Measurements from ENCODE around the gene GRIA1. TPM values are rescaled to one million over a fixed set of nuclear protein-coding genes. Genes with fewer than 3 reads are reported as not detected.

The GRIA1 gene
- total RNA-seq, 4 donors from 2014 or later: 1.7 TPM; not detected in 3

- H3K36me3 ChIP-seq: no peaks in the 10 kb centered on the region
- no peaks in the 10 kb centered on the region for H3K4me1 ChIP-seq
- H3K27ac ChIP-seq: no peak overlapping the region
- no peak overlapping the region for H3K4me3 ChIP-seq
- TF ChIP-seq CTCF (IDR thresholded peaks at IDR 0.05) (no peak), POLR2A (IDR thresholded peaks at IDR 0.05) (no peak)
- H3K9me3 ChIP-seq: no peaks in the 10 kb centered on the region
- H3K27me3 ChIP-seq: no peaks in the 10 kb centered on the region
- no peak for DNase-seq
These were observed 138.8 kb downstream of the GRIA1 start for GRCh38 chr5:153629027-153629895.

- DNase-seq: no peak
- H3K36me3 ChIP-seq: no peaks in the 10 kb centered on the region
- no peaks in the 10 kb centered on the region for H3K27me3 ChIP-seq
- no peaks in the 10 kb centered on the region for H3K4me1 ChIP-seq
- H3K4me3 ChIP-seq: no peak overlapping the region
- no peak overlapping the region for H3K27ac ChIP-seq
- TF ChIP-seq POLR2A (IDR thresholded peaks at IDR 0.05): no peak
- TF ChIP-seq CTCF (IDR thresholded peaks at IDR 0.05): no peak
- H3K9me3 ChIP-seq: no peaks in the 10 kb centered on the region
These were observed 140.1 kb downstream of the GRIA1 start for GRCh38 chr5:153630546-153630945.

GRCh38 chr5:153632748-153633290 is 142.3 kb downstream of the GRIA1 start:
- DNase-seq: no peak
- no peaks in the 10 kb centered on the region for H3K9me3 ChIP-seq
- no peaks in the 10 kb centered on the region for H3K27me3 ChIP-seq
- no peak overlapping the region for H3K27ac ChIP-seq
- no peaks in the 10 kb centered on the region for H3K36me3 ChIP-seq
- no peak overlapping the region for H3K4me3 ChIP-seq
- H3K4me1 ChIP-seq: no peaks in the 10 kb centered on the region
- no peak for TF ChIP-seq POLR2A (IDR thresholded peaks at IDR 0.05)
- no peak for TF ChIP-seq CTCF (IDR thresholded peaks at IDR 0.05)

GRCh38 chr5:153636670-153637451 is 146.4 kb downstream of the GRIA1 start:
- TF ChIP-seq POLR2A (IDR thresholded peaks at IDR 0.05) (no peak), CTCF (IDR thresholded peaks at IDR 0.05) (no peak)
- no peaks in the 10 kb centered on the region for H3K36me3 ChIP-seq
- H3K4me3 ChIP-seq: no peak overlapping the region
- H3K9me3 ChIP-seq: no peaks in the 10 kb centered on the region
- H3K4me1 ChIP-seq: no peaks in the 10 kb centered on the region
- H3K27ac ChIP-seq: no peak overlapping the region
- H3K27me3 ChIP-seq: no peaks in the 10 kb centered on the region
- no peak for DNase-seq

GRCh38 chr5:153640293-153640692 is 149.8 kb downstream of the GRIA1 start:
- no peaks in the 10 kb centered on the region for H3K36me3 ChIP-seq
- H3K27me3 ChIP-seq: no peaks in the 10 kb centered on the region
- no peak overlapping the region for H3K27ac ChIP-seq
- H3K9me3 ChIP-seq: no peaks in the 10 kb centered on the region
- H3K4me3 ChIP-seq: no peak overlapping the region
- H3K4me1 ChIP-seq: no peaks in the 10 kb centered on the region
- TF ChIP-seq POLR2A (IDR thresholded peaks at IDR 0.05): no peak
- no peak for DNase-seq
